Body of pancreas (tissue), 4 donors: ENCODE measurements around the gene DAPK1.

Experiments
- CTCF ChIP-seq, 7 experiments: fragments of 450-650 bp in 4 of 7; fragments of 200-600 bp in 3 of 7; sonication (generic) in 3 of 7; IDR thresholded peaks; one replicate each; pipeline ENCODE4 v1.5.1; 2016 to 2019; ENCODE audit warnings: antibody characterized with exemption in 7 of 7
- POLR2A ChIP-seq, 3 donors: fragments of 450-650 bp; IDR thresholded peaks; one replicate each; pipeline ENCODE4 v1.6.1; 2016; ENCODE audit warnings: antibody characterized with exemption in 3 of 3, mild to moderate bottlenecking in 2 of 3

GRCh38 chr9:87558606-87559190, 61.0 kb downstream of the DAPK1 start:
- TF ChIP-seq CTCF (IDR thresholded peaks at IDR 0.05): no peak
- no peak for TF ChIP-seq POLR2A (IDR thresholded peaks at IDR 0.05)
